A673 (cell line): ENCODE measurements around the gene TM4SF4. TPM values are rescaled to one million over a fixed set of nuclear protein-coding genes. Genes with fewer than 3 reads are reported as not detected.

Experiments used
- BruUV-seq: library from RNA; stranded (reverse); fragments of 400-500 nt; replicated peaks from 2 replicates; lab custom pipeline; 2021; lab: Mats Ljungman, UMichigan
- CTCF ChIA-PET: fragments of 300-600 bp; sonication (Branson Sonifier 250); formaldehyde crosslinking; loops from one replicate; lab custom pipeline; 2022; ENCODE audit warnings: antibody characterized with exemption; lab: Charles Lee
- POLR2A ChIA-PET: fragments of 300-600 bp; sonication (Branson Sonifier 250); formaldehyde crosslinking; loops from one replicate; lab custom pipeline; 2022; ENCODE audit warnings: antibody characterized with exemption; ENCODE audit not compliant: low non-redundant PET; lab: Charles Lee
- DNase-seq: peaks from one replicate; pipeline ENCODE4 v3.0.0-alpha.2; 2015; ENCODE audit warnings: low spot score
- H3K27ac ChIP-seq: fragments of 200-600 bp; sonication (generic); 2 replicates; pipeline ENCODE4 v1.5.1; 2016; ENCODE audit warnings: mixed run types, low read depth, mild to moderate bottlenecking, mixed read lengths, antibody characterized with exemption, low read length; ENCODE audit not compliant: poor library complexity, severe bottlenecking
- H3K27me3 ChIP-seq: fragments of 200-600 bp; sonication (generic); replicated peaks from 2 replicates; pipeline ENCODE4 v1.6.1; 2017; ENCODE audit warnings: mixed run types, low read depth, mild to moderate bottlenecking, mixed read lengths, antibody characterized with exemption, low read length; ENCODE audit not compliant: insufficient read depth, poor library complexity
- H3K36me3 ChIP-seq: fragments of 200-600 bp; sonication (generic); 2 replicates; pipeline ENCODE4 v1.6.1; 2016; ENCODE audit warnings: mixed run types, mild to moderate bottlenecking, mixed read lengths, antibody characterized with exemption, low read length; ENCODE audit not compliant: insufficient read depth, poor library complexity, severe bottlenecking
- H3K4me1 ChIP-seq: fragments of 200-600 bp; sonication (generic); 2 replicates; pipeline ENCODE4 v1.6.1; 2017; ENCODE audit warnings: mixed run types, mild to moderate bottlenecking, mixed read lengths, antibody characterized with exemption, low read length; ENCODE audit not compliant: insufficient read depth, poor library complexity, severe bottlenecking
- H3K4me3 ChIP-seq: fragments of 200-600 bp; sonication (generic); 2 replicates; pipeline ENCODE4 v1.5.1; 2016; ENCODE audit warnings: low read depth, mixed run types, mild to moderate bottlenecking, mixed read lengths, low read length; ENCODE audit not compliant: poor library complexity, severe bottlenecking
- H3K9me3 ChIP-seq: fragments of 200-600 bp; sonication (generic); 2 replicates; pipeline ENCODE4 v1.6.1; 2016; ENCODE audit warnings: mixed run types, low read depth, mild to moderate bottlenecking, mixed read lengths, antibody characterized with exemption, low read length; ENCODE audit not compliant: poor library complexity, severe bottlenecking
- CTCF ChIP-seq: fragments of 300-800, 200-600 bp; sonication (generic); conservative IDR thresholded peaks from 2 replicates; pipeline ENCODE4 v1.5.1; 2017; ENCODE audit warnings: low read depth, mild to moderate bottlenecking, antibody characterized with exemption, low read length, moderate library complexity, mixed read lengths
- EZH2 ChIP-seq: fragments of 200-600 bp; sonication (generic); IDR thresholded peaks from 2 replicates; pipeline ENCODE4 v1.6.1; 2017; ENCODE audit warnings: borderline replicate concordance, low read depth, mild to moderate bottlenecking, mixed read lengths, antibody characterized with exemption, low read length; ENCODE audit not compliant: poor library complexity, severe bottlenecking
- intact Hi-C: fragments of 100-400 bp; cut with micrococcal nuclease; formaldehyde crosslinking; loops from one replicate; pipeline ENCODE4 v1.10.0; 2022; ENCODE audit not compliant: unreplicated experiment
- total RNA-seq: library from RNA; stranded (reverse); gene quantifications from 2 replicates; pipeline ENCODE4 v1.2.3, GENCODE V29; 2021

The TM4SF4 gene
- total RNA-seq, 1 experiment from 2014 or later = not detected

DNA sequence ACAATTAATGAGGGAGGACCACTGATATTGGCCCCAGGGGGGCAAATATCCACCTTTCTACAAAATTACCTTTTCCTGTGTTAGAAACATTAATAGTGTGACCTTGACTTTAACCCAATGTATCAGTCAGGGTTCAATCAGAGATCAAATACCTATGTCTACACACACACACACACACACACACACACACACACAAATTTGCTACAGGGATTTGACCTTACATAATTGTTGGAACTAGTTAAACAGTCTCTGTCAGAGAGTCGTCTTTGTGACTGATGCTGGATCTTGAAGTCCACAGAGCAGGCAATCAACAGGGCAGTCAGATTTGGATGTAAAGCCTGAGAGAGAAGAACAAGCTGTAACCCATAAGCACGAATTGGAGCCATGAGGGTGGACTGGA is 32.5 kb downstream of the TM4SF4 start:
- Histone ChIP-seq H3K4me1 (peaks cover 11% of the 10 kb centered on the region), H3K27me3 (no peaks in the 10 kb centered on the region), H3K36me3 (no peaks in the 10 kb centered on the region), H3K9me3 (no peaks in the 10 kb centered on the region), H3K27ac (no peak overlapping the region), H3K4me3 (no peak overlapping the region)
- DNase-seq = no peak
- ChIA-PET POLR2A (no interaction called here), CTCF (no interaction called here)
- intact Hi-C loops = no loop called here
- TF ChIP-seq EZH2 = no peak
- no peak for TF ChIP-seq CTCF
- BruUV-seq = no TSS peak

DNA sequence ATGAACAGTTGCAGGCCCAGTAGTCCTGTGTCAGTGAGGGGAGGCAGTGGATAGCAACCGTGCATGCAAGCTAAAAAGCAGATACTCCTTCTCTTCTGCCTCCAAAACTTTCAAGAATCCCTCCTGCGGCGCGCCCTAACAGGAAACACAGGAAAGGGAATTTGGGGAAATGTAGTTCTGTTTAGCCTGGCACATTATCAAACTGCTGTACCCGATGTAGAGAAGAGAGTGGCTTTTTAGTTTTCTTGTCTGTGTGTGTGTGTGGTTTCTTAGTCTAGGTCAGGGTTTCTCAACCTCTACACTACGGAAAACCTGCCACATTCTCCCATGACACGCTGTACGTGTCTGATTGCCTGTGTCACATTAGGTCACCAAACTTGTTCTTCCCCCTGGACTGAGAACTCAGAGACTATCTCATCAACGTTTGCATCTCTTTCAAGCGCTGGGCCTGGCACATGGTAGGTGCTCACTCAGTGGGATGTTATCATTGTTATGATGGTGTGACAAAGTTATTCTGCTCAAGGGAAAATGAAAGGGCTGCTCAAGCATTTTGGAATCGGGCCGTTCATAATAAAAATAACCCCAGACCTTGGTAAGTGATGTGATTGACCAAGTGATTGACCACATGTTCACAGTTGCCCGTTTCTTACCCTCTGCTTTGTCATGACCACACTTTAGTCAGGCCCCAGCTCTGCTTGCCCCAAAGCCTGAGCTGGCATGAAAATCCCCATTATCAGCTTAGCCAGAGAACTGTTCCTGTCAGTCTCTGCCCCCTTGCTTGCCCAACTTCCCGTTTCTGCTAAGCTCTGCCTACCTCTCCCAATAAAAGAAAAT is 33.2 kb downstream of the TM4SF4 start:
- TF ChIP-seq CTCF (no peak), EZH2 (no peak)
- Histone ChIP-seq H3K4me3 (no peak overlapping the region), H3K36me3 (no peaks in the 10 kb centered on the region), H3K27ac (no peak overlapping the region), H3K4me1 (peaks cover 11% of the 10 kb centered on the region), H3K9me3 (no peaks in the 10 kb centered on the region), H3K27me3 (no peaks in the 10 kb centered on the region)
- intact Hi-C loops = no loop called here
- ChIA-PET CTCF (no interaction called here), POLR2A (interaction anchor here (0.6 kb wide), 1 partner anchor 272 kb away, joined by 10 read pairs; no protein-coding TSS in a partner anchor)
- DNase-seq = peak; percentile 35
- no TSS peak for BruUV-seq

GRCh38 chr3:149509526-149509925 is 35.0 kb downstream of the TM4SF4 start:
- no peaks in the 10 kb centered on the region for H3K27me3 ChIP-seq
- H3K9me3 ChIP-seq = no peaks in the 10 kb centered on the region
- intact Hi-C loops = no loop called here
- H3K4me1 ChIP-seq = peaks cover 11% of the 10 kb centered on the region
- ChIA-PET CTCF (interaction anchor here (1.1 kb wide), 1 partner anchor 299 kb away, joined by 3 read pairs; no protein-coding TSS in a partner anchor), POLR2A (no interaction called here)
- TF ChIP-seq EZH2 (no peak), CTCF (no peak)
- no TSS peak for BruUV-seq
- no peak overlapping the region for H3K4me3 ChIP-seq
- no peak for DNase-seq
- H3K36me3 ChIP-seq = no peaks in the 10 kb centered on the region
- H3K27ac ChIP-seq = no peak overlapping the region
